ENCODE measurements around the gene PSD2.

DNA sequence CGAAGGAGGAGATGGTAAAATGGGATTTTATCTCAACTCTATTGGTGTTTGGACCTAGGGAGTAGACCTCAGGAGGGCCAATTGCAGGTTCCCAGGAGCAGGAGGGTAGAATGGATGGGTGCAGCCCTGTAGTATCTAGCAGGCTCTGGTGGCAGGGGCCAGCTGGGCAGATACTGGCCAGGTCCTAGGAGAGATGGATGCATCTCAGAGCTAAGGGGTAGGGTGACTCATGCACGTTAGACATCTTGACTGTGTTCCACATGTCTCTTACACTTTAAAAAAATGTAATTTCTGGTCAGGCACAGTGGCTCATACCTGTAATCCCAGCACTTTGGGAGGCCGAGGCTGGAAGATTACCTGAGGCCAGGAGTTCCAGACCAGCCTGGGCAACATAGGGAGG, 22.4 kb downstream of the PSD2 start:
- TF ChIP-seq, protein P1, sequence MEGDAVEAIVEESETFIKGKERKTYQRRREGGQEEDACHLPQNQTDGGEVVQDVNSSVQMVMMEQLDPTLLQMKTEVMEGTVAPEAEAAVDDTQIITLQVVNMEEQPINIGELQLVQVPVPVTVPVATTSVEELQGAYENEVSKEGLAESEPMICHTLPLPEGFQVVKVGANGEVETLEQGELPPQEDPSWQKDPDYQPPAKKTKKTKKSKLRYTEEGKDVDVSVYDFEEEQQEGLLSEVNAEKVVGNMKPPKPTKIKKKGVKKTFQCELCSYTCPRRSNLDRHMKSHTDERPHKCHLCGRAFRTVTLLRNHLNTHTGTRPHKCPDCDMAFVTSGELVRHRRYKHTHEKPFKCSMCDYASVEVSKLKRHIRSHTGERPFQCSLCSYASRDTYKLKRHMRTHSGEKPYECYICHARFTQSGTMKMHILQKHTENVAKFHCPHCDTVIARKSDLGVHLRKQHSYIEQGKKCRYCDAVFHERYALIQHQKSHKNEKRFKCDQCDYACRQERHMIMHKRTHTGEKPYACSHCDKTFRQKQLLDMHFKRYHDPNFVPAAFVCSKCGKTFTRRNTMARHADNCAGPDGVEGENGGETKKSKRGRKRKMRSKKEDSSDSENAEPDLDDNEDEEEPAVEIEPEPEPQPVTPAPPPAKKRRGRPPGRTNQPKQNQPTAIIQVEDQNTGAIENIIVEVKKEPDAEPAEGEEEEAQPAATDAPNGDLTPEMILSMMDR (IDR thresholded peaks at IDR 0.05): no peak
- TF ChIP-seq POLR2A (IDR thresholded peaks at IDR 0.05) (no peak), POLR2AphosphoS5 (IDR thresholded peaks at IDR 0.05) (no peak), EP300 (IDR thresholded peaks at IDR 0.05) (no peak)

All from sigmoid colon (tissue), 4 donors.